ENCODE results near the gene CISD3.

The CISD3 gene

DNA sequence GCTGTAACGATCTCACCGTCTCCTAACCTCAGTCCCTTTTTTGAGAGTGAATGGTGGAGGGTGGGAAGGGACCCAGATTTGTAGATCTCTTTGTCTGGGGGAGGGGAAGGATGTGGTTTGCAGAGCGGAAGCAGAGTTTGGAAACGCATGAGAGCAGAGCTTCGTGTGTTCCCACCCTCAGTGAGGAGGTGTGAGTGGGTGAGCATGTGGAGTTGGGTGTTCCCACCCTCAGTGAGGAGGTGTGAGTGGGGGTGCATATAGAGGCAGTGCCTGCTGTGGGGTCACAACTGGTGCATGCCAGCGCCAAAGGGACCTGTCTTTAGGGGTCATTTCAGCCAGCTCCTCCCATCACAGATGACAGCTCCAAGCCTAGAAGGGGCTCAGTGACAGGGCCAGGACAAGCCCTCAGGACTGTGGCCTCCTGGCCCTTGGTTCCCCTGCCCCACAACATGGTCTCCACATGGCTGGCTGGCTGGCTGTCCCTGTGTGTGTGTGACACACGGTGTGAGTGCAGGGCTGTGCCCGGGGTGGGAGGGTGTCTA lies 1.8 kb upstream of the CISD3 start:
- H3K27me3 ChIP-seq, result no peaks in the 10 kb centered on the region
- no peak for TF ChIP-seq Cebpa-rat (IDR thresholded peaks at IDR 0.05)
- H3K4me2 ChIP-seq, result peak overlapping the region; percentile 87 to 98 (median 96)
- H3K9me3 ChIP-seq (replicated peaks in 1 of 11), result peaks cover 0 to 6% (median 0%) of the 10 kb centered on the region in 11 experiments; a peak in 1 of 22 replicates
- H3K4me3 ChIP-seq, result peak overlapping the region in 9 of 10 experiments; percentile 1 to 57 (median 36); a peak in 10 of 20 replicates
- peaks cover 86 to 95% (median 90%) of the 10 kb centered on the region in 10 experiments for H3K4me1 ChIP-seq
- H3K36me3 ChIP-seq, result peaks cover 24 to 46% (median 32%) of the 10 kb centered on the region in 11 experiments
- H3K27ac ChIP-seq, result peak overlapping the region; percentile 1 to 95 (median 90); a peak in 21 of 22 replicates
- peak overlapping the region in 10 of 11 experiments; percentile 8 to 87 (median 84); a peak in 17 of 22 replicates for H3K9ac ChIP-seq
- peaks cover 3 to 22% (median 19%) of the 10 kb centered on the region in 11 experiments; a peak in 14 of 22 replicates for H4K20me1 ChIP-seq

DNA sequence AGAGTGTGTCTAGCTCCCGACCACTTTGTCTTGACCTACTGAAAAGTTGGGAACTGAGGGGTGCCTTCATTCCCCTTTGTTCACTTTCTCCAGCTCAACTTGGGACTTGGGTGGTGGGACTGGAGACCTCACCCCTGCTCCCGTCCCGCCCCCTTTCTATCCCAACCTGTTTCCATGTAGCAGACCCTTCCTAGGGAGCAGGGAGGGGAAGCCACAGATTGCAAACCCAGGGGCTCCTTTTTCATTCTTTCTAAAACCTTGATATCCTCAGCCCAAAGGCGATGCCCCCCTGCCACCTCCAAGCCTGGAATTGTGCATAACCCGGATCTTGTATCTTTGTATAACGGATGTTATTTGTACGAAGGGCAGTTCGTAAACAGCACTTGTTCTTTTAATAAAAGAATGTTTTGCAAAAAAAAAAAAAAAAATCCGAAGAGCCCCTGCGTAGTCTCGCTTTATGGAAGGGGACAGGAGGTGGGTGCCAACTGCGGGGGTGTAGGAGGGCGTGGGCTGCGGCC lies 714 bp upstream of the CISD3 start:
- H3K4me1 ChIP-seq, result peaks cover 92 to 96% (median 94%) of the 10 kb centered on the region in 10 experiments
- peak overlapping the region; percentile 68 to 86 (median 78) for H3K4me3 ChIP-seq
- H4K20me1 ChIP-seq, result peaks cover 3 to 32% (median 27%) of the 10 kb centered on the region in 11 experiments; a peak in 17 of 22 replicates
- peak overlapping the region; percentile 87 to 98 (median 96) for H3K4me2 ChIP-seq
- H3K36me3 ChIP-seq, result peaks cover 20 to 40% (median 29%) of the 10 kb centered on the region in 11 experiments
- peak overlapping the region; percentile 75 to 87 (median 85) for H3K9ac ChIP-seq
- no peak for TF ChIP-seq Cebpa-rat (IDR thresholded peaks at IDR 0.05)
- peak overlapping the region; percentile 55 to 95 (median 90) for H3K27ac ChIP-seq
- H3K27me3 ChIP-seq, result no peaks in the 10 kb centered on the region
- peaks cover 0 to 6% (median 0%) of the 10 kb centered on the region in 11 experiments; a peak in 1 of 22 replicates for H3K9me3 ChIP-seq (replicated peaks in 1 of 11)

DNA sequence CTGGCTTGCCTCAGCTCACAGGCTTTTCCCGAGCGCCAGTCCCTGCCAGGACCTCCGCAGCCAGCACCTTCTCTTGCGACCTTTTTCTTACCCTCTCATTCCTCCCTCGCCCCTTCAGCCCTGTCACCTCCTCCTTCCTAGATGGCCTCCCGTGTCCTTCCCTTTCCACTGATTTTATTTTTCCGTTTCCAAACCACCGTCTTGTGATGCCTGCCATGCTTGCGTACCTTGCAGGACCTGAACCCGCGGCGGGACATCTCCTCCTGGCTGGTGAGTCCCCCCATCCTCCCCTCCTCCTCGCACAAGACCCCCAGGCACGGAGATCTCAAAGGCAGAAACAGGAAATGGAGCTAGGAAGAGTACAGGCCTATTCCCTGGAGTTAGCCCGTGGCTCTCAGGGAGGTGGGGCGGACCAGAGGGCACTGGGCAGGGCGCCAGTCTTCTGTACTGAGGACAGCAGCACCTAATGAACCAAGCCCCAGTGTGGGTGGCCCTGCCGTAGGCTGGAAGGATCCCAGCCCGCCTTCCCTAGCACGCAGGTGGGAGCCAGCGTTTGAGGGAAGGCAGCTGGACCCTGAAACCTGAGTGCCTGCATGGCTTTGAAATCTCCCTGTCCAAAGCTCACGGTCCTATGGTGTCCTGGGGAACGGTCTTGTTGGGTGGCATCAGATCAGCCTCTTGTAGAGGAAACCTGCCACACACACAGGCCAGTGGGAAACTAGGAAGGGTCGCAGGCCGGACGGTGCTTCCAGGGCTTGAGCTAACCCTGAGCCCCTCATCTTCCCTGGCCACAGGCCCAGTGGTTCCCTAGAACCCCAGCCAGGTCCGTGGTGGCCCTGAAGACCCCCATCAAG lies 612 bp downstream of the CISD3 start:
- no peak for TF ChIP-seq Cebpa-rat (IDR thresholded peaks at IDR 0.05)
- H3K4me1 ChIP-seq, result peaks cover 82 to 96% (median 93%) of the 10 kb centered on the region in 10 experiments
- H4K20me1 ChIP-seq, result peaks cover 7 to 43% (median 33%) of the 10 kb centered on the region in 11 experiments; a peak in 17 of 22 replicates
- H3K36me3 ChIP-seq, result peaks cover 8 to 34% (median 21%) of the 10 kb centered on the region in 11 experiments; a peak in 18 of 22 replicates
- H3K27ac ChIP-seq, result peak overlapping the region; percentile 53 to 95 (median 90); a peak in 21 of 22 replicates
- H3K9ac ChIP-seq, result peak overlapping the region; percentile 78 to 87 (median 85)
- H3K9me3 ChIP-seq (replicated peaks in 1 of 11), result peaks cover 0 to 6% (median 0%) of the 10 kb centered on the region in 11 experiments; a peak in 1 of 22 replicates
- H3K27me3 ChIP-seq, result no peaks in the 10 kb centered on the region
- H3K4me2 ChIP-seq, result peak overlapping the region; percentile 86 to 98 (median 96)
- H3K4me3 ChIP-seq, result peak overlapping the region; percentile 68 to 86 (median 78)

DNA sequence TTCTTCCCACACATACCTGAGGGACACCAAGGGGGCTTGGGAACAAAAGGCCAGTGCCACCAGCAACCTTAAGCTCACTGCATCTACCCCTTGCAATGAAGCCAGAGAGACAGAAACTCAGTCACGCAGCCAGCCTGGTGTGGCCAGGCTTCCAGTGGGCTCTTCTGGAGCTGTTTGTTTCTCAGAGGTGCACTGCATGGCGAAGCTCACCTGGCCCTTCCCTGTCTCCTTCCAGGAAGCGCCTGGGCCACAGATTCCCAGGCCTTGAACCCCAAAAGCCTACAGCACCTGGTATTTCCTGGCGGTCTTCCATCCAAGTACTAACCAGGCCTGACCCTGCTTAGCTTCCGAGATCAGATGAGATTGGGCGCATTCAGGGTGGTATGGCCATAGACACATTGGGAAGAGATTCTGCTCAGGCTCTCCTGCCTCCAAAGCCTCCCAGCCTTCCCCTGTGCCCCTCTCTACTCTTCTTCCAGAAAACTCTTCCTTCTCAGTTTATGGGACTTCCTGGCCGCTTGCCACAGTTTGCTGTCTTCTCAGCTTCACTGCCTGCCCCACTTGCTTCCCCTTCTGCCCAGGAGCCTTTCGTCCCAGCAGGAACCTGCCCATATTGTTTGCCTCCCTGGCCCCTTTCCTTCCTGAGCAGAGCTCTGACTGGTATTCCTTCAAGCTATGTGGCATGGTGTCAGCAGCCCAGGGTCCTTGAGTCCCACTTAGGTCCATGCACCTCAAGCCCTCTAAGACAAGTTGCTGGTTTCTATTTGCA lies 1.6 kb downstream of the CISD3 start:
- H3K9ac ChIP-seq, result peak overlapping the region; percentile 78 to 87 (median 85); a peak in 21 of 22 replicates
- no peaks in the 10 kb centered on the region for H3K27me3 ChIP-seq
- H3K4me3 ChIP-seq, result peak overlapping the region; percentile 68 to 86 (median 78)
- no peak for TF ChIP-seq Cebpa-rat (IDR thresholded peaks at IDR 0.05)
- peak overlapping the region in 10 of 11 experiments; percentile 61 to 95 (median 90); a peak in 14 of 22 replicates for H3K27ac ChIP-seq
- H4K20me1 ChIP-seq, result peaks cover 7 to 50% (median 33%) of the 10 kb centered on the region in 11 experiments; a peak in 17 of 22 replicates
- peaks cover 0 to 6% (median 0%) of the 10 kb centered on the region in 11 experiments; a peak in 1 of 22 replicates for H3K9me3 ChIP-seq (replicated peaks in 1 of 11)
- peaks cover 73 to 94% (median 84%) of the 10 kb centered on the region in 10 experiments for H3K4me1 ChIP-seq
- H3K4me2 ChIP-seq, result peak overlapping the region; percentile 86 to 98 (median 96)
- H3K36me3 ChIP-seq, result peaks cover 8 to 39% (median 21%) of the 10 kb centered on the region in 11 experiments; a peak in 17 of 22 replicates

DNA sequence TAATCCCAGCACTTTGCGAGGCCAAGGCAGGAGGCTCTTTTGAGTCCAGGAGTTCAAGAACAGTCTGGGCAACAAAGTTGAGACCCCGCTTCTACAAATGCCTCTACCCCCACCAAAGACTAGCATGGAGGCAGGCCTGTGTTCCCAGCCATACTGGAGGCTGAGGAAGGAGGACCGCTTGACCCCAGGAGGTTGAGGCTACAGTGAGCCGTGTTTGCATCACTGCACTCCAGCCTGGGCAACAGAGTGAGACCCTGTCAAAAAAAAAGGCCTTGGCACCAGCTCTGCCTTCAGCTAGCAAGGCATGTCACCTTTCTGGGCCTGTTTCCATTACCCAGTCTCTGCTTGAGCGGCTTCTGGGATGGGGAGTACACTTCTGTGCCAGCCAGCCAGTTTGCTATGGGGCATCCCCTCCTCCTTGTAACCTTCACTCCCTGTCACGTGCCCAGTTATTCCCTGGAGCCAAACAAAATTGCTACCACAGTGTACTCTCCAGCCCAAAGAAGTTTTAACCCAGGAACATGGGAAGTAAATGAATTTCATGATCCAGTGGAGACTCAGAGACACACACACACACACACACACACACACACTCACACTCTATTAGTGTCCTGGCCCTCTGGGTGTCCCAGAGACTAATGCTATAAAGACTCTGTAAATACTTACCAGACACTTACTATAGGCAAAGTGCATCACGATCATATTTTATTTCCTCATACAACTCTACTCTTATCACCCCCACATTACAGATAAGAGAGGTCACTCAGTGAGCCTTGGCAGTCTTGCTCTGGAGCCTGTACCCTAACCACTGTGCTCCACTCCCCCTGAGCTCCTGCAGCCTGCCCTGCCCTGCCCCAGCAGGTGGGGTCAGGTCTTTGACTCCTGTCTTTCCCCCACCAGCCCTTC lies 2.5 kb downstream of the CISD3 start:
- Histone ChIP-seq H3K27ac (peak overlapping the region in 3 of 11 experiments; percentile 89 to 95 (median 94); a peak in 4 of 22 replicates), H3K4me2 (peak overlapping the region; percentile 86 to 98 (median 96)), H3K9me3 (replicated peaks in 1 of 11) (peaks cover 0 to 6% (median 0%) of the 10 kb centered on the region in 11 experiments; a peak in 1 of 22 replicates), H3K36me3 (peaks cover 7 to 47% (median 15%) of the 10 kb centered on the region in 11 experiments; a peak in 17 of 22 replicates), H3K9ac (peak overlapping the region; percentile 7 to 87 (median 85); a peak in 18 of 22 replicates), H3K27me3 (no peaks in the 10 kb centered on the region), H3K4me3 (peak overlapping the region in 6 of 10 experiments; percentile 71 to 86 (median 79); a peak in 6 of 20 replicates), H4K20me1 (peaks cover 7 to 53% (median 33%) of the 10 kb centered on the region in 11 experiments; a peak in 17 of 22 replicates), H3K4me1 (peaks cover 64 to 93% (median 76%) of the 10 kb centered on the region in 10 experiments)
- TF ChIP-seq Cebpa-rat (IDR thresholded peaks at IDR 0.05), result no peak

DNA sequence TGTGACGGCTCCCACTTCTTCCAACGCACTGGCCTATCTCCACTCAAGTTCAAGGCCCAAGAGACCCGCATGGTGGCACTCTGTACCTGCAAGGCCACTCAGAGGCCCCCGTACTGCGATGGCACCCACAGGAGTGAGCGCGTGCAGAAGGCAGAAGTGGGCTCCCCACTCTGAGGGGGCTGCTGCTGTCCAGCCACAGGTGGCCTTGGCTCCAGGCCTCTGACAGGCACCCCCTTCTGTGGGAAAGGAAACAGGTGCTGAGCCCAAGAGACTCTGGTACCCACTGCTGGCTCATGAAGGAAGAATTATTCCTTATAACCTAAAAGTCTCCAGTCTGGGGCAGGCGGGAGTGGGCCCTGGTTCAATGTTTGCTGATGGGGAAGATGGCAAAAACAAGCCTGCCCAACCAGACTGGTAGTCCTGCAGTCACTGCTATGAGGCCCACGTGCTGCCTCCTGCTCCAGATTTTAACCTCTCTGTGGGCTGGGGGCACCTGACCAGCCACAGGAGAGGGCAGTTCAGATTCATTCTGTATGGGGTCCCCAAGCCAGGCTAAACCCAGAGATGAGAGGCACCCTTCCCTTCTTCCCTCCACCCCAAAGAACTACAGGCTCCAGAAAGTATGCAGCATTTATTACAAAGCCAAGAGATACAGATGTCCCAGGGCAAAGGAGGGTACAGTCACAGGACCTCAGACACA lies 3.3 kb downstream of the CISD3 start:
- H3K4me2 ChIP-seq, result peak overlapping the region in 10 of 11 experiments; percentile 30 to 98 (median 95); a peak in 20 of 22 replicates
- peaks cover 6 to 53% (median 14%) of the 10 kb centered on the region in 11 experiments; a peak in 15 of 22 replicates for H3K36me3 ChIP-seq
- no peak overlapping the region for H3K27ac ChIP-seq
- H4K20me1 ChIP-seq, result peaks cover 7 to 55% (median 33%) of the 10 kb centered on the region in 11 experiments; a peak in 17 of 22 replicates
- H3K4me1 ChIP-seq, result peaks cover 56 to 93% (median 75%) of the 10 kb centered on the region in 10 experiments
- no peak overlapping the region for H3K4me3 ChIP-seq
- H3K9me3 ChIP-seq (replicated peaks in 1 of 11), result peaks cover 0 to 4% (median 0%) of the 10 kb centered on the region in 11 experiments; a peak in 1 of 22 replicates
- no peak for TF ChIP-seq Cebpa-rat (IDR thresholded peaks at IDR 0.05)
- H3K27me3 ChIP-seq, result no peaks in the 10 kb centered on the region
- H3K9ac ChIP-seq, result peak overlapping the region in 6 of 11 experiments; percentile 3 to 86 (median 43); a peak in 6 of 22 replicates
